ENCODE data around the gene ADAMTS15.

ADAMTS15 gene

DNA sequence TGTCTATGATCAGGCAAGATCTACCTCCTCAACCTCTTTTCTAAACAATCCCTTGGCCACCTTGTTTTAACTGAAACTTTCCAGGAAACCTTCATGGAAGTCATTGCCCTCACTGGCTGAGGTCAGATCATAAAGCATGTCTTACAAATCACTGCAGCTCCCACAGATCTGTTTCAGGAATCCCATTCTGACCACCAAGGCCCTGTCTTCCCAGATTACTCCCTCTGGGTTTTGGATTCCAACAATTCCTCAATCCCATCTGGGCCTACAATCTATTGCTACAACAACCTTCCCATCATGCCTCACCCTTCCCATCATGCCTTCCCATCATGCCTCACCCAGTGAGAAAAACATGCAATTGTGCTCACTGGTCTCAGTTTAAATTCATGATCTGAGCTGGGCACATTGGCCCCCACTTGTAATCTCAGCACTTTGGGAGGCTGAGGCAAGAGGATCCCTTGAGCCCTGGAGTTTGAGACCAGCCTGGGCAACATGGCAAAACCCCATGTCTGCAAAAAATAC is 15.9 kb downstream of the ADAMTS15 start:
- no peak for DNase-seq

DNA sequence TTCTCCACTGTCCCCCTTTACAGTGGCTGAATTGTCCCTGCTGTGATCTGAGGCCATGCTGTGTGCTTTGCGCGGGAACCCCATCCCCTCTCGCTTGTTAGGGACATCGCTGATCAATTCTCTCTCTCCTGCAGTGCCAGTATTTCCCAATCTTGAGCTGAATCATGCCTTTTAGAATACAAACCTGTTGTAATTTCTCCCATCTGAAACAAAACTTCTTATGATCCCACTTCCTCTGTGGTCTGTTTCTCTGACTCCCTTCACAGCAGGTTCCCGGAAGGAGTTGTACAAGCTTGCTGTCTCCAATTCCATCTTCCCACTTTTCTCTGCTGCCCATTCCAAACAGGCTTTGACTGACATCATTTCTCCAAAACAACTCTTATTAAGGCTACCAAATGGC is 16.8 kb downstream of the ADAMTS15 start:
- no peak for DNase-seq

DNA sequence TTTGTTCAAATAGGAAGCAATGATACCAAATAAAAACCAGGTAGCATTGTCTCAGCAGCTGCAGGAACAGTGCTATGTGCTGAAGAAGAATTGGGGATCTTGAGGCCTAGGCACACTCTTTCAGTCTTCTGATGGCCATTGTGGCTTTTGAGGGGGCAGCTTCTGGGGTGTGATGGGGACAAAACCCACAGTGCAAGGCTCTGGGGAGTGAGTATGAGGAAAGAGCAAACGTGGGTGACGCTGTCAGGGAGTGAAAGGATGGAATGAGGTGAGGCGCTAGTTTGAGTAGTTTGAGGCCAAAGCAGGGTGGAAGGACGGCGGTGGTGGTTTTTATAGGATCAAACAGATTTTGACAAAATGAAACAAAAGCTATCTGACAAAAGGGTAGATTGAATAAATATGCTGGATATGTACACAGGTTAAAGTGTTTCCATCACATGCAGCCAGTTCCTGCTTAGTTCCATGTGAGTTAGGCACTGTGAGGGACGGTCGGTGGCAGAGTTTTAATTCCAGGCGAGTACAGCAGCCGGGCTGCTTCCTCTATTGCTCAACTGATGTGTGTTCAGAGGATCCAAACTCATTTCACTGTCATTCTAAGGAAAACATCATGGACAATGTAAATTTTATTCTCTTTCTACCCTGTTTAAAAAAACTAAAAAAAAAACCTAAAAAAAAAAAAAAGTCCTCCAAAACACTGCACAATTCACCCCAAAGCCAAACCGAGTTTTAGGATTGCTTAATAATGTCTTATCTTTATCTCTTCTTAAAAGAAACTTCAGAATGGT is 18.9 kb downstream of the ADAMTS15 start:
- no peak for DNase-seq

DNA sequence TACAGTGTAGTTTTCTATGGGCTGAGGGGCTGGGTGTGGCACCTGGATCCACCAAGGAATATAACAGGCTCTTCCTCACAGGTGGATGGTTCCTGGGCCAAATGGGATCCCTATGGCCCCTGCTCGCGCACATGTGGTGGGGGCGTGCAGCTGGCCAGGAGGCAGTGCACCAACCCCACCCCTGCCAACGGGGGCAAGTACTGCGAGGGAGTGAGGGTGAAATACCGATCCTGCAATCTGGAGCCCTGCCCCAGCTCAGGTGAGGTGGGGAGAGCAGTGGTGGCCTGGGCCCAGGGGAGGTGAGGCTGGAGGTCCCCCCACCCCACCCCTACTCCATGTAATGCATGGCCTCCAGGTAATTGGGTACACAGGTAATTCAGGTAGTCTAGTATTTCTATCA is 20.7 kb downstream of the ADAMTS15 start:
- DNase-seq = no peak

DNA sequence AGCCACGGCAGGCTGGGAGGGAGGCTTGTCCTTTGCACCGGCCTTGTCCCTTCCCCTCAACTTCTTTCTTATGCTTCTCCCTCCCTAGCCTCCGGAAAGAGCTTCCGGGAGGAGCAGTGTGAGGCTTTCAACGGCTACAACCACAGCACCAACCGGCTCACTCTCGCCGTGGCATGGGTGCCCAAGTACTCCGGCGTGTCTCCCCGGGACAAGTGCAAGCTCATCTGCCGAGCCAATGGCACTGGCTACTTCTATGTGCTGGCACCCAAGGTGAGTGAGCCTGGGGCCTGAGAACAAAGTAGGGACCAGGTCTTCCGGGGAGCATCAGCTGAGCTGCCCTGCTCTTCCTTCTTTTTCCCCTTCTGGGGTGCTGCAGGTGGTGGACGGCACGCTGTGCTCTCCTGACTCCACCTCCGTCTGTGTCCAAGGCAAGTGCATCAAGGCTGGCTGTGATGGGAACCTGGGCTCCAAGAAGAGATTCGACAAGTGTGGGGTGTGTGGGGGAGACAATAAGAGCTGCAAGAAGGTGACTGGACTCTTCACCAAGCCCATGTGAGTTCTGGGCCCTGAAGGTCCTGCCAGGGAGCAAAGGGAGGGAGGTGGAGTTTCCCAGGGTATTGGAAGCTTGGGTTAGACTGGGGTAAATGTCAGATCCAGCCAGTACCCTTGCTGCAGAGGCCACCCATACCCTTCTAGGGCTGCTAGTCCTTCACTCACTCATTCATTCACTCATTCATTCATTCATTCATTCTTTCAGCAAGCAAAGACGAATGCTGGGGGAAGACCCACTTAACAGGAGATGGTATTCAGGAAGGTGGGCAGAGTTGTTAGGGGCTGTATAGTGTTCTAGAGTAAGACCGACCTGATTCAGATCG is 22.6 kb downstream of the ADAMTS15 start:
- DNase-seq = no peak

DNA sequence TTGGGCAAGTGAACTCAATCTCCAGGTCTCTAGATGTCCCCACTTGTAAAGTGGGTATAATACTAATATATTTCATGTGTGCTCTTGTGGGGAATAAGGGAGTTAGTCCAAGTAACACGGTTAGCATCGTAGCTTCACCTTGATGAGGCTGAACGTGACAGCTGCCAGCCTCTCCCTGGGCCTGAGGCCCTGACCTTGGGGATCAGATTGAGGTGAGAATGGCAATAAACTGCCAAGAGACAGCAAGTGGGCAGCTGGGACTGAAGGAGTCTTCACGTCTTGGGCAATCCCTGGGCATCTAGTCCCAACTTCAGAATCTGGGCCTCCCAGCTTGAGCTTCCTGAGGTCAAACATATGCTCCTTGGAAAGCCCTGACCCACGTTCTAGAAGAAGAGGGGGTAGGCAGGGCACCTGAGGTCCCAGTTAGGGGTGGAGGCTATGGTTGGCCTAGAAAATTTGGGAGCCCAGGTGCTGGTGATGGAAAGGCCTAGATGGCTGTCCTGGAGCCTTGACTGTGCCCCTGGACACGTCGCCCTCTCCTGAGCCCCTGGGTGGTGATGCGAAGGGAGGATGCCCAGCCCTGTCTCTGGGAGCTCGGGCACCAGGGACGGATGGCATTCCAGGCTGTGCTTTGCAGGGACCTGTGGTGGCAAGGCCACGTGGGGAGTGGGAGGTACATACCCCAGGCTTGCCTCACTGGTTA is 23.4 kb downstream of the ADAMTS15 start:
- DNase-seq = no peak

DNA sequence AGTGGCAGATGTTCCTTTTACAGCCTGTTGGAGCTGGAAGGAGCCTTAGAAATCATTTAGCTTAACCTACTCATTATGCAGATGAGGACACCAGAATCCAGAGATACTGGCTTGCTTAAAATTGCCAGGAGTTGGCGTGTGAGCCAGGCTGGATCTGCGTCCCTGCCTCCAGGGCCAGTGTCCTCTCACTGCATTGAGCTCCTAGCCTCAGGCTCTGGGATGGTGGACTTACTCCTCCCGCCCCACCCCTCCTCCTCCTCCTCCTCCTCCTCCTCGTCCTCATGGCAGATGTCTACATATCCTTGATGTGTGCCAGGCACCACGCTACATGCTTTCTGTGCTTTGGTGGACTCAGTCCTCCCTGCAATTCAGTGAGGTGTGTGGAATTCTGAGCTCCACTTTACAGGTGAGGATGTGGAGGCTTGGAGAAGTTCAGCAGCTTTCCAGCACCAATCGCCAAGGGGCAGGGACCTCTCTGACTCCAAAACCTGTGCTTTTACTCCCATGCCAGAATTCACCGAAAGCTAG is 24.1 kb downstream of the ADAMTS15 start:
- no peak for DNase-seq

DNA sequence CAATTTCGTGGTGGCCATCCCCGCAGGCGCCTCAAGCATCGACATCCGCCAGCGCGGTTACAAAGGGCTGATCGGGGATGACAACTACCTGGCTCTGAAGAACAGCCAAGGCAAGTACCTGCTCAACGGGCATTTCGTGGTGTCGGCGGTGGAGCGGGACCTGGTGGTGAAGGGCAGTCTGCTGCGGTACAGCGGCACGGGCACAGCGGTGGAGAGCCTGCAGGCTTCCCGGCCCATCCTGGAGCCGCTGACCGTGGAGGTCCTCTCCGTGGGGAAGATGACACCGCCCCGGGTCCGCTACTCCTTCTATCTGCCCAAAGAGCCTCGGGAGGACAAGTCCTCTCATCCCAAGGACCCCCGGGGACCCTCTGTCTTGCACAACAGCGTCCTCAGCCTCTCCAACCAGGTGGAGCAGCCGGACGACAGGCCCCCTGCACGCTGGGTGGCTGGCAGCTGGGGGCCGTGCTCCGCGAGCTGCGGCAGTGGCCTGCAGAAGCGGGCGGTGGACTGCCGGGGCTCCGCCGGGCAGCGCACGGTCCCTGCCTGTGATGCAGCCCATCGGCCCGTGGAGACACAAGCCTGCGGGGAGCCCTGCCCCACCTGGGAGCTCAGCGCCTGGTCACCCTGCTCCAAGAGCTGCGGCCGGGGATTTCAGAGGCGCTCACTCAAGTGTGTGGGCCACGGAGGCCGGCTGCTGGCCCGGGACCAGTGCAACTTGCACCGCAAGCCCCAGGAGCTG is 24.8 kb downstream of the ADAMTS15 start:
- DNase-seq = no peak

DNA sequence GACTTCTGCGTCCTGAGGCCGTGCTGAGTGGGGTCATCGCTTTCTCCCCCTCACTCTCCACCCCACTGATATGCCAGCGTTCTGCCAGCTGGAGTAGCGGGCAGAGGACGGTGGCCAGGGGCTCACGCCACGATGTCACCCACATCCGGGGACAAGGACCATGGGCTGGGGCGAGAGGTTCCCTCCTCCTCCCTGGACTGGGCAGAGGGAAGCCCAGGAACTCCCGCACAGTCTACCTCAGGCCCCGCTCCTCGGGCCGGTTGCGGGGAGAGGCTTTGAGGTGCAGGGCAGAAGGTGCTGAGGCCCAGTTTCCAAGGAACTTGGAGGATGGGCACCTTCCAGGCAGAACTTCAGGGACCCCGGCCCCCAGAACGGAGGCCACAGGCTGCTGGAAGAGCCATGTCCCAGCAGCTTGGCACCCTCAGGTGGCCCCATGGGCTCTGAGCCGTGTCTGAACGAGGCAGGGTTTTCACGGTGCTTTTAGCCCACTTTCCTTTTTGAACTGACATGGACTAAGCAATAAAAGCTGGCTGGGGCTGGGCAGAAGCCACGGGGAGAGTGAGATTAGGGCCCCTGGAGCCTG is 25.4 kb downstream of the ADAMTS15 start:
- DNase-seq = no peak

DNA sequence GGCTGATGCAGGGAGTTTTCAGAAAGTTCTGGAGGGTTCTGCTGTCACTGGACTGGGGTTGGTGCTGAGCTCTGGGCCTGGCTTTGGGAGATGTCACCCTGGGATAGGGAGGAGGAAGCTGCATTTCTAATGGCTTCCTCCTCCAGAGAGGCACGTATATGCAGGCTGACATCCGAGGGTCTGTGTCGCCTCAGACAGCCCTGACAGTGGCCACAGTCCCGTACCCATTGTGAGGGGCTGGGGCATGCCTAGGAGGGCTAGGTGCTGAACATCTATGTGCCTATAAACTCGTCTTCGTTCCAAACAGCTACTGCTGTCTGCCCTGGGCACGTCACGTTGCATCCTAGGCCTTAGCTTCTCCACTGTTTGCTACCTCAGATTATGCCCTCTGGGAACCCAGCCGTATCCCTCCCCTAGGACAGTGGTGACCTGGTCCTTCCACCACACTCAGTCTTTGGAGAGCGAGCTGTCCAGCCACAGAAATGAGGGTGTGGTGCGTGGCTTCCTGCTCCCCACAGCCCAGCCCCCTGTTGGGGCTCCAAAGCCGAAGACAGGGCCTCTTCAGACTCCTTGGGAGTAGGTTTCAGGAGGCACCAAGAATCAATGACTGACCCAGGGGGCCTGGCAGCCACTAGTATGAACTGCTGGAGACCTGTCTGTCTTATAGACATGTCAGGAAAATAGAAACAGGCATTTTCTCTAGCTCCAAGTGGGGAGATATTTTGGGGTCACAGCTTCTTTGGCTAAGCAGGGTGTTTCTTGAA is 26.4 kb downstream of the ADAMTS15 start:
- no peak for DNase-seq

DNA sequence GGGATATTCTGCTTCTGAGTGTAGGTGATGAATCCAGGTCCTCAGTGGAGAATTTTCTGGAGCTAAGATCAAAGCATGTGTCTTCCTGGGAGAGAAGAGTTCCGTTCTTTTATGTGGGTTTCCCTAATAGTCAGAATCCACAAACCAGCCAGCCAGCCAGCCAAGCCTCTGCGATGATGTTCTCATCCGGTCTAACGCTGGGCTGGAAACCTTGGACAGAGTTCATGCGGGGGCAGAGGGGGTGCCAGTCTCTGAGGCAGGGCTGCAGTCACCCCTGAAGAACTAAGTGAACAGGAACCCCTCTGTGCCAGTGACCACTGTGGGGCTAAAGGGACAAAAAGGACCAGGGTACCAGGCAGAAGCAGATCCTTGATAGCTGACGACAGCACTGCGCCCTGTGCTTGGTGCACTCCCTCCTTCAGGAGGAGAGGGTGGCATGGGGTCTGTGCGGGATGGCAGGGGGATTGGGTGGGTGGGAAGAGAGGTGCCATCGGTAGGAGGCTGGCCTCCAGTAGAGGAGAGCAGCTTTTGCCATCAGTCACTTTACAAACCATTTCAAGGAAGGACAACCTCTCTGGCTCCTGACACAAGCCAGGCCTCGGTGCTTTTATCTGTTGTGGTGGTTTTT is 27.1 kb downstream of the ADAMTS15 start:
- no peak for DNase-seq

DNA sequence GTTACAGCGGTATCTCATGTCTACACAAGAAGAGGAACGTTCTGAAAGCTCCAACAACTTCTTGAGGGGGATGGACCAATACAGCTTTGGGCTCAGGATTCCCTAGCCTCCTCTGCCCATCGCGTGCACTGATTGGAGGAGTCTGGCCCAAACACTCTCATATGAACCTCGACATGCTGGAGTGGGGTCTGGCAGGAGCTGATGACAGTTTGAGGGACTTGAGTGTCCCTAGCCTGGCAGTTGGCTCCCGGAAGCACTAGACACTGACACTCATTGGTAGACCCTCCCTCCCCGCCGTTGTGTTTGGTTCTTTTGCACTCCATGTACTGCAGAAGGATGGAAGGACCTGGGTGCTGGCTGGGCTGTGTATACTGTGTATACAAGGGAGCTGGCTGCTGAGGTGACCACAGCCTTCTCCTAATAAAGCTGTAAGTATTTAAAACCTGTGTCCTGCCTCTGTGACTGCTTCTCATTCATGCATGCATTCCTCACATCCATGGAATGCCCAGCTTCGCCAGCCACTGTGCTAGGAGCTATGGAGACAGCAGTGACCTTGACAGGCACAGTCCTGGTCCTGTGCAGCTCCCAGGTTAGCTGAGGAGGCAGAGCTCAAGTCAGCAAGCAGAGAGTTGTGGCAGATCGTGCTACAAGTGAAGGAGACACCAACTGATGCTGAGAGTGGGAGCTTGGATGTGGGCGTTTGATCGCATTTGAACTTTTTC is 27.9 kb downstream of the ADAMTS15 start:
- DNase-seq = no peak

DNA sequence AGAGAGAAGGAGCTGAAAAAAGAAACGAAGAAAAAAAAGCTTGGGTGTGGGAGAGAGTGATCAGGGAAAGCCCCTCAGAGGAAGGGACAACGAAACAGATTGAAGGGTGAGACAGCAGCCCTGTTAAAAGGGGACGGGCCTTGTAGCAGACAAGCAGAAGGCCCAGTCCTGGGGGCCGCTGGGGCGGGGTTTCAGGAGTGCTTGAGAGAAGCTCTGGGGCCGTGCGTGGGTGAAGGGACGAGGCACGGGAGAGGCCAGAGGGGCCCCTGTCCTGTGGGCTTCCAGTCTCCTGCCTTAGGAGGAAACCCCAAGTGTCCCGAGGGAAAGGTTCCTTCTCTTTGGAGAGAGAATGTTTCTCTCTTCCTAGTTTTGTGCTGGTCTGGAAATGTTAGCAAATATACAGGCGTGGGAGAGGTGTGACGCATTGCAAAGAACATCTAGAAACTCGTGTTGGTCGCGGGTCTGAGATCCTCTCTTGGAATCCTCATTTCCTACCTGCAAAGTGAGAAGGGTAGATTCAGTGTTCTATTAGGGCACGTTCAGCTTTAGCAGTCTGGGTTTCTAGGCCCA is 28.6 kb downstream of the ADAMTS15 start:
- no peak for DNase-seq

DNA sequence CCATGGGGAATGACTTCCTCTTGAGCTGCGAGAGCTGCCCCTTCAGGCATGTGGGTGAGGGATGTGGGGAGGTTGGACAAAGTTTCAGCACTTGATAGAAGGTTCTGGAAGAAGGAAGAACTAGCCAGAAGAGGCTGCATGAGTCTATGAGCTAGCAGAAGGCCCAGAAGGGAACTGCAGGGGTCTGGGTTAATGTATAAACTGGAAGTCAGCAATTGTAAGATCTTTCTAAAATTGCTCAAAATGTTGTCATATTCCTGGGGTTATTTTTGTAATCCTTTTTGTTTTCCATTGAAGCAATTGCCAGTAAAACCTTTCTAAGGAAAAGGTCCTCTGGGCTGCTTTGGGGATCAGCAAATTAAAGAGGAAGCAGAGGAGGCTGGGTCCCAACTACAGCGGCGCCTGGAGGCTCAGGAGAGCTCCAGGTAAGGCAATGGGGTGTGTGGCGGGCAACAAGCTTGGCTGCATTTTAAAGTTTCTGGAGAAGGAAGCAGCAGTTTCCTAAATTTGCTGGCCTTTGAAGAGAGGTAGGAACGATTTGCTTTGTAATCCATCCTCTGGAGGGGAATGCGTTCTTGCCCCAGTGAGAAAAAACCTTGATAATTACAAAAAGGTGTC is 29.2 kb downstream of the ADAMTS15 start:
- no peak for DNase-seq

DNA sequence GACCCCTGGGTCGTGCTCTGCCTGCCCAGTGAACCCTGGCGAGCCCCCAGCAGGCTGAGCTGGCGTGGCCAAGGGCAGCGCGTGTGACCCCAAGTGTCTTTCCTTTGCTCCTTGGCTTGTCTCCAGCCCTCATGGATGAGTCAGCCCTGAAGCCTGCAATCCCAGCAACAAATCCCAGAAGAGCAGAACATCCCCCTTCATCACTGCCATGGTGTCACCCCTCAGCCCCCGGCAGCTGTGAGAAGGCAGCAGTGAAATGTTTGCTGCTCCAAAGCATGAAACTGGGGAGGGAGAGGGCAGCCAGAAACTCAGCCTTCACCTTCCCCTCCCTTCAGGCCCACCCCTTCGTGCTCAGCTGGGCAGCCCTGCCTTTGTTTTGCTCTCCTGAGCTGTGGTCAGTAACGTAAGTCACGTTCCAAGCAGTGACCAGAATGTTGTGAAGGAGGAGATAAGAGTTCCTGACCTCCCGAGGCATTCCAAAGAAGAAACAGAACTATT is 29.8 kb downstream of the ADAMTS15 start:
- no peak for DNase-seq

DNA sequence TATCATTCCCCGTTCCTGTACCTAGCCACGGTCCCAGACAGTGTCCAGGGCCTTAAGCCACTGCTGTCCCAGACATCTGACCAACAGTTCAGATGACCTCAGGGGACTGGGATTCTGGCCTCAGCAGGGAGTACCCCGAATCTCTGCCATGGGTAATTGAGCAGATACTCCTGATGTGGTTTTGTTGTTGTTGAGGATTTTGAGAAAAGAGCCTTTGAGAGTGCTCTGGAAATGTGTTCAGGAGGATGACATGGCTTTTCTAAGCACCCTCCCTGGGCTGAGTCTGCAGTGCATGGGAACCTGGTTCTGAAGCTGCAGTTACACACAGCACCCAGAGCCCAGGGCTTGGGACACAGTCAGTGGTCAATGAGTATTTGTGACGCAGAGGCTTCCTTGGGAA is 30.4 kb downstream of the ADAMTS15 start:
- no peak for DNase-seq

DNA sequence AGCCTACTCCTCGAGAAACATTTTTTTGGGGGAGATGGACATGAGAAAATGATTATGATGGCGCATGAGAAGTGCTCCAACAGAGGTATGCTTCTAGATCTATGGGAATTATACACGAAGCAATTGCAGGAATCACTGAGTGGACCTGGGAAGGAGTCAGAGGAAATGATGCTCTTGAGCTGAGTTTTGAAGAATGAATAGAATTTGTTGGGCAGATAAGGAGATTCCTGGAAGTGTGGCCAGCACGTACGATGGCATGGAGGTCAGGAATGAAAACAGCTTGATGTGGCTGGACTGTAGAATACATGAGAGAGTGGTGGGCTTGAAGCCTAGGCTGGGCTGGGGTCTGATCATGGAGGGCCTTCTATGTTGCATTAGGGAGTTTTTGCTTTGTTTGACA is 31.7 kb downstream of the ADAMTS15 start:
- DNase-seq = no peak

DNA sequence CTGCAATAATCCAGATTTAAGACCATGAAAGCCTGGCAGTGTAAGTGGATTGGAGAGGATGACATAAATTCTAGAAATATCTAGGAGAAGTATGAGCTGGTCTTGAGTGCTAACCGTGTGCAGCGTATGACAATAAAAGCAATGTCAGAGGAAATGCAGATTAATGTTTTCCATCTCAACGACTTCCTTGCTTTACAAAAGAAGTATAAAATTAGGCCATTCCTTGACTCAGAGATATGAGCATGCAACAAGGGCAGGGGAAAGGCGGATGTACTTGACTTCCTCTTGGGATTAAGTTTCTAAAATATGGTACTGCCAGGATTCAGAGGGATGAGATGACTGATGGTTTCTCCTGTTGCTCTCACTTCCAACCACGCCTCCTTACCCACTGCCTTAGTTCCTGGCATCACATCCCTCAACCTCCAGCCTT is 32.3 kb downstream of the ADAMTS15 start:
- no peak for DNase-seq

DNA sequence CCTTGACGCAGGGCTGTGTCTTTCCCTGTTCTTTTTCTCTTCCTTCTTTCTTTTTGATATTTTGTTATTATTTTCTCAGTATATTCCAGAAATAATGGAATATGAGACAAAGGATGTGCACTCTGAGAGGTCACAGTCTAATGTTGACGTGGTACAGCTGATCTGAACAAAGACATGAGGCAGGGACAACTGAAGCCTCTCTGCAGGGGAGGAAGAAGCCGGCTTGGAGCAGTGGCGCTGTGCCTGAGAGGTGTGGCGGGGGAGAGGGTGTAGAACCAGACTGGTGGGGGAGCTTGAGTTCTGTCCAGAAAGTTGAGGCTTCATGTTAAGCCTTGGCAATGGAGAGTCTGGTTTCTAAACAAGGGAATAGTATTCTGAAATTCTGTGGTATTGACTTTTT is 34.7 kb downstream of the ADAMTS15 start:
- no peak for DNase-seq

Data from bone marrow (tissue), 2 donors.